Mucosa of rectum (tissue), 2 donors: ENCODE data around the gene NR3C2.

ENCODE experiments used
- H3K27ac ChIP-seq, 2 donors: one replicate each; pipeline ENCODE4 v1.7.0; 2013; ENCODE audit warnings: inconsistent platforms in 2 of 2, low read depth in 2 of 2, low read length in 2 of 2
- H3K27me3 ChIP-seq, 2 donors: one replicate each; pipeline ENCODE4 v1.7.0; 2013; ENCODE audit warnings: low read length in 2 of 2; ENCODE audit not compliant: control insufficient read depth in 2 of 2, insufficient read depth in 2 of 2
- H3K36me3 ChIP-seq, 2 donors: one replicate each; pipeline ENCODE4 v1.7.0; 2013; ENCODE audit warnings: low read length in 2 of 2; ENCODE audit not compliant: control insufficient read depth in 2 of 2, insufficient read depth in 2 of 2
- H3K4me1 ChIP-seq, 2 donors: one replicate each; pipeline ENCODE4 v1.7.0; 2013; ENCODE audit warnings: low read length in 2 of 2, mild to moderate bottlenecking in 1 of 2; ENCODE audit not compliant: control insufficient read depth in 2 of 2, insufficient read depth in 2 of 2
- H3K4me3 ChIP-seq, 2 donors: one replicate each; pipeline ENCODE4 v1.7.0; 2013; ENCODE audit warnings: low read length in 2 of 2
- H3K9ac ChIP-seq, 2 donors: one replicate each; pipeline ENCODE4 v1.7.0; 2013; ENCODE audit warnings: low read length in 2 of 2, low read depth in 1 of 2, mild to moderate bottlenecking in 1 of 2
- H3K9me3 ChIP-seq, 2 donors: one replicate each; pipeline ENCODE4 v1.7.0; 2013; ENCODE audit warnings: low read length in 2 of 2; ENCODE audit not compliant: control insufficient read depth in 2 of 2
- donor health status: healthy.
- donor health status: Normal muscosa, but diverticular disease.

The NR3C2 gene

DNA sequence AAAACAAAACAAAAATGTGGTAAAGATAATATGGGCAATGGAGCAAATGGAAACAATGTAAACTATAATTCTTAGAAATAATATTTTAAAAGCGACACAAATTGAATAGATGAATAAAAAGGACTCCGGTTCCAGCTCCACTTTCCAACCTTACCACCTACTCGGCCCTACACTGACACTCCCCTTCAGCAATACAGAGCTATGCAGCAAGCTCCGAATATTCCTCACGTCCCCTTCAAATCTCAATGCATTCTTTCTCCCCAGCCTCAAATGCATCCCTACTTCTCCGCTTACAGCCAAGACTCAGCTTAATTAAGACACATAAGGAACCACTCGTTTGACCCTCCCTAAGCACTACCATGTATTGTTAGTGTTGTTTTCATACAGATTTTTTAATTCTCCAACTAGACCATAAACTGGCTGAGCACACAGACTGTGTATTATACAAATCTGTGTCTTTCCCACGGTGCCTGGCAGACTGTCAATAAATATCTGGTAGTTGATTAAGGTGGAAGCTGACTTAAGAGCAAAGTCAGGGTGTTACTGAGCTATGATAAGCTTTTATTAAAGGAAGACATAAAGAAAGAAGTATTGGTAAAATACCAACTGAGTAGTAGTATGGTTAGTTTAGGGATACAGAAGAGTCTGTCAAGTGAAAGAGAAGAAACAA is 219.1 kb downstream of the NR3C2 start:
- no peaks in the 10 kb centered on the region for H3K9me3 ChIP-seq
- H3K4me3 ChIP-seq: no peak overlapping the region
- no peaks in the 10 kb centered on the region for H3K4me1 ChIP-seq
- no peaks in the 10 kb centered on the region for H3K27me3 ChIP-seq
- H3K9ac ChIP-seq: no peak overlapping the region
- H3K27ac ChIP-seq: no peak overlapping the region
- no peaks in the 10 kb centered on the region for H3K36me3 ChIP-seq

DNA sequence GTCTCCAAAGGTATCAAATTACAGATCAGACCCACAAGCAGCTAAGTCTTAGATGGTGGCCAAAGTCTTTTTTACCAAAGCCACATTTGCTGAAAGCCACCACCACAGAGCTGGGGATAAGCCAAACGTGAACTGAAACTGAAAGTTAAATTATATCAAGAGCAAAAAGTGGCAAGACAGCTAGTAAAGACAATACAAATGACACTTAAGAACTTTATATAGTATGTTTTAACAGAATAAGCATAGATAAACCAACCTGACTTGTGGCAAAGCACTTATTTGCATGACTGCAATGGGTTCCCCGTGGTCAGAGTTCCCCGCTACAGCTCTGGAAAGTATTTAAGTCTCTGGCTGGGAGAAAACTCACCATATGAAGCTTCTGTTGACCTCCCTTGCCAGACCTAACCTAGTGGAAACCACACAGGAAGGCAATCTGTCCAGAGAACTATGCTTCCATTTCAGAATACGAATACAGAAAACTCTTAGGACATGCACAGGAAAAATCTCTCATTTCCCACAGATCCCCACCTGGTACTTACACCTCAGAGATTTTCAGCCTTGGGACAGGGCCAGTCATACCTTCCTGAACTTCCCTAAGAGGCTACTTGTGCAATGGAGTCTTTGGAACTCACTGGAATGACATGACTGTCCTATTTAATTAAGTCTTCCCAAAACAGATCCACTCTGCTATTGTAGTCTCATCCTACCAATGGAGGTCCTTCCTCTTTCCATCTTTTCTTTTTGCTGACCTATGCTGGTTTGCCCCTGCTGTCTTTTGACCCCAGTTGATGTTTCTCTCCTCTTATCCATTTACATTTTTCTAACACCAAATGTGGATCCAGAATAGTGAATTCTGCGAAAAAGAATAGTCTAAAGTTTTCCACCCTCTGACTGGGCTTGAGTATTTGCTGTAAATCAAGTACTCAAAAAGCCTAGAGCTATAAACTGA is 225.1 kb downstream of the NR3C2 start:
- Histone ChIP-seq H3K27ac (peak overlapping the region; percentile 6 to 11), H3K27me3 (no peaks in the 10 kb centered on the region), H3K4me3 (peak overlapping the region; percentile 26 to 56), H3K36me3 (no peaks in the 10 kb centered on the region), H3K4me1 (peaks cover 8 to 13% of the 10 kb centered on the region in 2 donors), H3K9me3 (no peaks in the 10 kb centered on the region), H3K9ac (no peak overlapping the region)

DNA sequence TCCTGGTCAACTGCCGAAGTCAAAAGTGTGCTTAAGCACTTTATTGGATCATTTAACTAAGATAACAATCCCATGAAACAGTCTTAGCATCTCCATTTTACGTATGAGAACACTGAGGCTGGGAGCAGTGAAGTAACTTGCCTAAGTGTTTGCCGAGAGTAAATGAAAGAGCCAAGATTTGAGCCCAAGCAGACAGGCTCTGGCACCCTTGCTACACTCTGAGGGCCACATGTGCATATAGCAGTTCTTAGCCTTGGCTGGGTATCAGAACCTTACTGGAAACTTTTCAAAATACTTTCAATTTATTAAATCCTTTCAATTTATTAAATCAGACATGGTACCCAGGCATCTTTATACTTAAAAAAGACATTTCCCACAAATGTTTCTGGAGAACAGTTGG is 225.9 kb downstream of the NR3C2 start:
- Histone ChIP-seq H3K4me3 (peak overlapping the region in 1 of 2 donors; percentile 56), H3K4me1 (peaks cover 8 to 13% of the 10 kb centered on the region in 2 donors), H3K27me3 (no peaks in the 10 kb centered on the region), H3K9me3 (no peaks in the 10 kb centered on the region), H3K27ac (no peak overlapping the region), H3K36me3 (no peaks in the 10 kb centered on the region), H3K9ac (no peak overlapping the region)

- H3K9ac ChIP-seq: no peak overlapping the region
- peaks cover 8 to 13% of the 10 kb centered on the region in 2 donors for H3K4me1 ChIP-seq
- H3K27me3 ChIP-seq: no peaks in the 10 kb centered on the region
- H3K4me3 ChIP-seq: no peak overlapping the region
- H3K36me3 ChIP-seq: no peaks in the 10 kb centered on the region
- no peaks in the 10 kb centered on the region for H3K9me3 ChIP-seq
- no peak overlapping the region for H3K27ac ChIP-seq
Observed at GRCh38 chr4:148215202-148215601, 227.0 kb downstream of the NR3C2 start.

DNA sequence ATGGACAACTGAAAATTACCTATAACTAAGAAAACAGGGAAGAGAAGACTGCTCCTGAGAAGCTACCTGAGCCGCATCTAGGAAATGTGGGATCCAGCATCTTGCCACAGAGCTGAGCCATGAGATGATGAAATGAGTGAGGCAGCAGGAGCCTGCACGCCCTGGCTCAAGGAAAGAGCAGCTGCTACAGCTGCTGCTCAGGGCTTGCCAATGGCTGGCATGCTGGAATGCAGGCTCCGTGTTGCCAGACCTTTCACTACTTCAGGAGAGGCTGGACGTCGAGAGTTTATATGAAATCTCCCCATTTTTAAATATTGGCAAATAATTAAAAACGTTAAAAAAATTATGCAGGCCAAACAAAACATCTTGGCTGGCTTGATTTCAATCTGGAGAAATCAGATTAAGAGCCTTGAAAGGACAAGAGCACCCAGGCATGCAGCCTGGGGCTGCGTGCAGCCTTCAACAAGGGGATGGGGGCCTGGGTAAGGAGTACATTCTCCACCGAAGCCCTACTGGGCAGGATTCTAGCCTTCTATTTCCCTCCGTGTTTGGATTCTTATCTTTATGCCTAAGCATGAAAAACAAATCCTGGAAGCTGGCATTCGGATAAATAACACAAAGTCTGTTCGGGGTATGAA is 227.6 kb downstream of the NR3C2 start:
- H3K4me1 ChIP-seq: peaks cover 8 to 13% of the 10 kb centered on the region in 2 donors
- no peaks in the 10 kb centered on the region for H3K27me3 ChIP-seq
- H3K9ac ChIP-seq: no peak overlapping the region
- H3K4me3 ChIP-seq: no peak overlapping the region
- H3K27ac ChIP-seq: peak overlapping the region in 1 of 2 donors; percentile 6
- no peaks in the 10 kb centered on the region for H3K9me3 ChIP-seq
- no peaks in the 10 kb centered on the region for H3K36me3 ChIP-seq

DNA sequence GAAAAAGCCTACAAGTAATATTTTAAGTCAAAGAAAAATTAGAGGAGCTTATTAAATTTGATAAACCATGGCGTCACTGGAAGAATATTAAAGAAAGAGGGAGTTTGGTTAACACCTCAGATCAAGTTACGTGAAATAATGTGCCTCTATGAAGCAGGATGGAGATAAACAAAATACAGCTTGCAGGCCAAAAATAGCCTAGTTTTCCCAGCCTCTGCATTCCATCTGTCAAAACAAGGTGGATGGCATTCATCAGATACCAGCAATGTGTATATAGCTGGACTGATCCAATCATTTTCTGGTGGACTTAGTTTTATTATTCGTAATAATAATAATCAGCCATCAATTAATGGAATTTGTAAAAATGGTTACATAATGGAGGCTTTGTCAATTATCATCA is 230.7 kb downstream of the NR3C2 start:
- Histone ChIP-seq H3K9ac (no peak overlapping the region), H3K9me3 (no peaks in the 10 kb centered on the region), H3K36me3 (no peaks in the 10 kb centered on the region), H3K4me3 (no peak overlapping the region), H3K27me3 (no peaks in the 10 kb centered on the region), H3K4me1 (peaks cover 0 to 4% of the 10 kb centered on the region in 2 donors), H3K27ac (no peak overlapping the region)

- no peak overlapping the region for H3K4me3 ChIP-seq
- H3K4me1 ChIP-seq: no peaks in the 10 kb centered on the region
- H3K9me3 ChIP-seq: no peaks in the 10 kb centered on the region
- no peaks in the 10 kb centered on the region for H3K27me3 ChIP-seq
- H3K27ac ChIP-seq: no peak overlapping the region
- no peak overlapping the region for H3K9ac ChIP-seq
- H3K36me3 ChIP-seq: no peaks in the 10 kb centered on the region
Observed at GRCh38 chr4:148210661-148211060, 231.6 kb downstream of the NR3C2 start.

DNA sequence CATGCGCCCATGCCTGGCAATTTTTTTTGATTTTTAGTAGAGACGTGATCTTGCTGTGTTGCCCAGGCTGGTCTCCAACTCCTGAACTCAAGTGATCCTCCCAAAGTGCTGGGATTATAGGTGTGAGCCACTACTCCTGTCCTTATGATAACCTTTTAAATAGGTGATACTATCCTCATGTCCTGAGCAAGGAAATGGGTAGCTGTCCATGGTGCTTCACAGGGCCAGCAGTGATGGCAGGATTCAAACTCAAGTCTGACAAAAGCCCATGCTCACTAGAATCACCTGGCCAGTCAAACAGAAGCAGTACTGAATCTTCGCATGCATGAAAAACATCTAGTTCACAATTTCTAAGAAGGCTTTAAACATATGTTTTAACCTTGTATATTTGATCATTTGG is 235.1 kb downstream of the NR3C2 start:
- H3K9ac ChIP-seq: no peak overlapping the region
- no peaks in the 10 kb centered on the region for H3K9me3 ChIP-seq
- H3K4me1 ChIP-seq: peaks cover 3 to 6% of the 10 kb centered on the region in 2 donors
- H3K36me3 ChIP-seq: no peaks in the 10 kb centered on the region
- H3K27me3 ChIP-seq: no peaks in the 10 kb centered on the region
- no peak overlapping the region for H3K27ac ChIP-seq
- no peak overlapping the region for H3K4me3 ChIP-seq

DNA sequence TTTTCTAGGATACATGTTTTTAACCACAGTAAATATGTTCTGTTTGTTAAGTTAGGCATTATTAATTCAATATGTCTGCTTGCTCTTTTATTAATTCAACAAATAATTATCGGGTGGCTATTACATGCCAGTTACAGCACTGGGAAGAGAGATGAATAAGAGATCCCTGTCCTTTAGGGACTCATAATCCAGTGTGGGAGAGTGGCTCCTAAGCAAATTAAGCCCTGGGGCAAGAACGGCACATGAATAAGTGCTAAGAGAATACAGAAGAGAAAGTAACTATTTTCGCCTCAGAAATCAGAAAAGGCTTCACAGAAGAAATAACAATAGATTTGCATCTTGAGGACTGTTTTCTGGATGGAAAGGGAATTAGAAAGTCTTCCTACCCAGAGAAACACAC is 236.7 kb downstream of the NR3C2 start:
- Histone ChIP-seq H3K4me3 (no peak overlapping the region), H3K27ac (no peak overlapping the region), H3K27me3 (no peaks in the 10 kb centered on the region), H3K36me3 (no peaks in the 10 kb centered on the region), H3K9ac (no peak overlapping the region), H3K9me3 (no peaks in the 10 kb centered on the region), H3K4me1 (peaks cover 3 to 6% of the 10 kb centered on the region in 2 donors)

DNA sequence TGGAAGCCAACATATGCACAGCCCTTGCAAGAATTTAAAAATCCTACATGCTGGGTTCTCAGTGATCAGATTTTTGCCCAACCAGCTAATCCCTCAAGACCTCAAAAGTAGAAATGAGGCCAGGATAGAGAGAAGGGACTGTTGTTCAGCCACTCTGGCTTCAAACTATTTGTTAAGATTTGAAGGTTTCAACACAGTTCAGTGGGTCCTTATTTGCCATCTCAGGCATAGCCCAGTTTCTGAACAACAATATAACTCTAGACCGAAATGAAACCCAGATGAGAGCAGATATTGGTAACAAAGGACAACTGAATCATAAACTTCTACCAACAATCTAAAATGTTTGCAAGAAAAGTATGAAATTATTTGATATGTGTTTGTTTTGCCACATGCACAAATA is 237.3 kb downstream of the NR3C2 start:
- no peaks in the 10 kb centered on the region for H3K36me3 ChIP-seq
- no peaks in the 10 kb centered on the region for H3K27me3 ChIP-seq
- peaks cover 3 to 6% of the 10 kb centered on the region in 2 donors for H3K4me1 ChIP-seq
- no peak overlapping the region for H3K4me3 ChIP-seq
- no peak overlapping the region for H3K27ac ChIP-seq
- no peak overlapping the region for H3K9ac ChIP-seq
- H3K9me3 ChIP-seq: no peaks in the 10 kb centered on the region
